Activated CD4-positive, alpha-beta T cell treated with anti-CD3 and anti-CD28 coated beads, Interleukin-2, amount 50 U/mL, for 4 hours (primary cell): ENCODE results near the gene CDYL.

ENCODE experiments used
- DNase-seq, 2 experiments: peaks; one replicate each; pipeline ENCODE4 v3.0.0-alpha.2; 2020

Gene CDYL

DNA sequence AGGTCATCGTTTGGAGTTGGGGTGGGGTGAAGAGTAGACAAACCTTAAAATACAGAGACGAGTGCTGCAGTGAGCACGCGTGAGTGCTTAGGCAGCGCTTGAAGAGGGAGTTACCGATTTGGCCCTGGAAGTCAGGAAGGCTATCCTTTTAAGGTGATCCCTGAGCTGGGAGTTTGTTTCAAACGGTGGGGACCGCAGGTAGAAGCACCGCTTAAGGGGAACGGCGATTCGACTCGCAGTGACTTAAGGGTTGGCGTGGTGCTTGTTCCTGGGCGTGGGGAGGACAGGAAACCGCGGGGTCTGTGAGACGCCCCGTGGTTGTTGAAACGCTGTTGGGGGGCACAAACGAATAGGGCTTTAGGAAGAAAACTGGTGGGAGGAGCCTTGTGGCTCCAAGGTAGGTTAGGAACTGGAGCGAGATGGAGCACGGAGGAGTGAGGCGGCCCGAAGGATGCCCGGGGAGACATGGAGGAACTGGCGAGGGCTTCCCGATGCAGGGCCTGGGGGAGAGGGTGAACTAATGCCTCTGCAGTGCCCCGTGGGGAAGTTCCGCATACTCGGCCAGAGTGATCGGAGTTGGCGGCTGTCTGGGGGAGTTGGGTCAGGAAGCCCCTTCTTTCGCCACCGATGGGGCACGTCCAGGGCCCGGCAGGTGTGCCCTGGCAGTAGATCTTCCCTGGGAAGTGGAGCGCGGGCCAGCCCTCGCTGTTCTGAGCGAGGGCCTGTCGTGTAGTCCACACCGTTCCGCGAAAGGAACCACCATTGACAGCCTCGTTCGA, 1.3 kb upstream of the CDYL start:
- no peak for DNase-seq

DNA sequence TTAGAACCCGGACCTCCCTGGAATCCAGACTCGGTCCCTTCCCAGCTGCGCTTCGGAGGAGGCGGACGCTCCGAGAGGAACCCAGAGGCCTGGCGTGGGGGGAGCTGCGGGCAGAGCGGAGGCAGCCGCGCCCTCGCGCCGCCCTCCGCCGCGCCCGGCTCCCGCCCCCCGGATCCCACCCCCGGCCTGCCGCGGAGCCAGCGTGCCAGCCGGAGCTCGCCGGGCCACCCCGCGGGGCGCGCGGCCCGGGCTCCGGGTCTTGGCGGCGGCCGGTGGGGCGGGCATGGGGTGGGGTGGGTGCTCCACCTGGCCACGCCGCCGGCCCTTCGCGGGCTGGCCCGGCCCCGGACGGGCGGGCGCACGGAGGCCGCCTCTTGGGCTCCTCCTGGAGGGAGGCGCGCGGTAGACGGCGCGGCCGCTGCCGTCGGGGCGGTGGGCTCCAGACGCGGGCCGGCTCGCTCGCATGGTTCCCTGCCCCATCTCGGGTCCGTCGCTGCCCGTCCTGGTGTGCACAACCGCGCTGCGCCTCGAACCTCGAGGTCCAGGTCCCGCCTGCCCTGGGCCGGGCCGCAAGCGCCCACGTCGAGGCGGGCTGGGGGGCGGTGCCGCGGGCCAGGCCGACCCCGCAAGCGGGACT, 592 bp upstream of the CDYL start:
- DNase-seq: peak; percentile 61 to 66

DNA sequence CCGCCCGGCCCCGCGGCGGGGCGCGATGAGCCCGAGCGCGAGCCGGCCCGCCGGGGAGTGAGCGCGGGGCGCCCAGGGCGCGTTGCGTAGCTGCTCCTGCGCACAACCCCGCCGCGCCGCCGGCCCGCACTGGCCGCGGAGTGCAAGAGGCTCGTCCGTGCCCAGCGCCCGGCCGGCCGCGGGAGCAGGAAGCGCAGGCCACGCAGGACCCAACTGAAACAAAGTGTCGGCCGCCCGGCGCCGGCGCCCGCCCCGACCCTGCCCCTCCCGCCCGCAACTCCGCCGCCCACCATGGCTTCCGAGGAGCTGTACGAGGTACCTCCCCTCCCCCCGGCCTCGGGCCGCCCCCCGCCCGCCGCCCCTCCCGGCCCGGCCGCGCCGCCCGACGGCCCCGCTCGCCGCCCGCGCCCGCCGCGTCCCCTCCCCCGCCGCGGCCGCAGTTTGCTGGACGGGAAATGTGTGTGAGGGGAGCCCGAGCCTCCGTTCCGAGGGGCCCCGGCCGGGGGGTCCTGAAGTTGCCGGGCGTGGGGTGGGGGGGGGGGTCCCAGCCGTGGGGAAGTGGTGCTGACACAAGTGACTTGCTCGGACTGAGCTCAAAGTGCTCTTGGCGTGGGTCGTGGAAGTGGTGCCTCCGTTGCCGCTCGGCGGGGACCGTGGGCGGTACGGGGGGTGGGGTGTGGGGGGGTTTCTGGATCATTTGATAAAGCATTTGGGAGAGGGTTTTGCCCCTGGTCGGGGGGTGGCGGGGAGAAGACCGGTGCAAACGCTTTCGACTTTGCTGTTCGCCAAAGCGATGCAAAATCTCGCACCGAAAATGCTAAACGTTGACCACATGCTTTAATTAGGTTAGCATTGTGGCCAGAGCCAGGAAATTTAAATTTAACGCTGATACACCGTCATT, 539 bp downstream of the CDYL start:
- DNase-seq: peak in 1 of 2 experiments; percentile 25

DNA sequence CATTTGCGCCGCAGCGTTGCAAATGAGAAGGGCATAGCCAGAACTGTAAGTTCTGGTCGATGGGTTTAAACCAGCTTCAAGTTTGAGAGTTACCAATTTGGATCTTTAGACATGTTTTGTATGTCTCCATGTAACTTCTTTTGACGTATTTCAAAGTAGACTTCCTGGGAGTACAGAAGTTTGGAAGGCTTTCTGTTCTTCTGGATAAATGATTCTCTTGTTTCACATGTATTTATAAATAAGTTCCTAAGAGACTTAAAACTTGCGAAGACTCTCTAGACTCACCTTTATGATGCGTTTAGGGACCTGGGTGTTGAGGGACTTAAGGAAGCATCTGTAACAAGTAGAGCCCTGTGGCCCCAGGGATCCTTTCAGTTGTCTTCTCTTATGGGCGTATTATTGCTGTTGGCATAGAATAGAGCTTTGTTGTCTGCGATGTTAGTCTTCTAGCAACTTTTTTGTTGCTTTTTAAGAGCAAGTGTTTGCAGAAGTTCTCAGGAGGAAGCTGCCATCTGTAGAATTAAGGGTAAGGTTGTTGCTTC, 1.3 kb downstream of the CDYL start:
- DNase-seq: no peak

DNA sequence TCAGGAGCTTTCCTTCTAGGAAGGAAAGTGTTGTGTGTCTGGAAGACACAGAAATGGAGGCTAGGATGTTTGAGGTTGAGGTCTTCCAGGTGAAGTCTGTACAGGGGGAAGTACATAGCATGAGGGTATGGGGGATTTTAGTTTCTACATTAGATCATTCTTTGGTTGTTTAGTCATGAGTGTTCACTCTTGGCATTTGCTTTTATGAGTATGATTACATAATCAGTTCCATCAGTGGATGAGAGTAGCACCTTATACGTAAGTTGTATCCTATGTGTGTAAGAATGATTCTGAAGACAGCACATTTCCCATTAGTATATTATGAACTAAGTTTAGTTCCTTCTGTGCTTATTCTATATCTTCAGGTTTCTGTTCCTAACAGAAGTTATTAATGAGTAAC, 1.9 kb downstream of the CDYL start:
- DNase-seq: no peak

DNA sequence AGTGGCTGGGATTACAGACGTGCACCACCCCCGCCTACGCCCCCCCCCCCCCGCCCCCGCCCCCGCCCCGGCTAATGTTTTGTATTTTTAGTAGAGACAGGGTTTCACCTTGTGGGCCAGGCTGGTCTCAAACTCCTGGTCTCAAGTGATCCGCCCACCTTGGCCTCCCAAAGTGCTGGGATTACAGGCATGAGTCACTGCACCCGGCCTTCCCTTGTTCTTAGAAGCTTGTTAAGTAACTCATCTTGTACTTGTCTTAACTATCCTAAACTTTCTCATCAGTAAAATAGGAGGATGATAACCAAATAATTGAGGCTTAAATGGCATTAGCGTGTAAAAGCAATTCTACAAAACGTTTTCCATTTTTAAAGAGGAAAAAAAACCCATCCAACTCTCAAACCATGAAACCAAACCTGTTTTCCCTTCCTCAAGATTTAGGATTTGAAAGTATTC, 4.2 kb downstream of the CDYL start:
- no peak for DNase-seq

DNA sequence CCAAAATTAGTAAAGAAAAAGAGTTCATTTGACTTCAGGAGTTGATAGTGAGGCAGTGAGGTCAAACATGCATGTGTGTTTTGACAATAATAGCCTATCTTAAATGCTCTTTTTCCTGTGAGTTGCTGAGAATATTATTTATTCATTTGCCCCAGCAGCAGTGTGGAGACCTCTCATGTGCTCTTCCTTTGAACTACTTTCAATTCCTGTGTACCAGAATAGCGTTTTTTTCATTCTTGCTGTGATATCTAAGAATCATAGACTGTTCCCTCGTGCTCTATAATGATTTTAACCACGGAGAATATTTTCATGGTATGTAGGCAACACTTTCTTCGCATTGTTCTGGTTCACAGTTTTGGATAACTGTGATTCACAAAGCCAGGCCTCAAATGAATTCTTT, 5.2 kb downstream of the CDYL start:
- DNase-seq: no peak

DNA sequence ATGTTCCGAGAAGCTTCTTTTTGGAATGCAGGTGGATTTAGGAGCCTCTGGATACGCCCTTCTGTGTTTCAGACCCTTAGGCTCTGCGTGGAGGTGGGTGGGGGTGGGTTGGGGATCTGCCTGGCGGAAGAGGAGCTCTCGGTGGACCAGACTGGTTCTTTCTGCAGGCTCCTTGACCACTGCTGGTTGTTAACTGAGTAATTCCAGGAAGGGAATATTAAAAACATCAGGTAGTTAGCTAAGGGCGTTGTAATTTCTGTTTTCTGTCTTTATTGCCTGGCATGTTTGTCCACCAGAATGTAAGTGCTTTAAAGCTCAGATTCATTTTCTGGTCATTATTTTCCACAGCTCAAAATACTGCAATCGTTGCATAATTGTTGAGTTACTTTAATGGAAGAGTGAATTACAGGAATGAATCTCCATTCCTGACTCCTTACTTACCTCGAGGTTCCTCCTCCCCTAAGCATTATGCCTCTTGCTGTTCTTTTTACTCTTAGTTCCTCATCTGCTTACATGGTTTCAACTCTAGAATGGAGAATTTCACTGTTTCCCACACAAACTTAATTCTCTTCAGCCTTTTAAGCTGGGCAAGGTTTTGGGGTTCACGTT, 5.9 kb downstream of the CDYL start:
- no peak for DNase-seq

DNA sequence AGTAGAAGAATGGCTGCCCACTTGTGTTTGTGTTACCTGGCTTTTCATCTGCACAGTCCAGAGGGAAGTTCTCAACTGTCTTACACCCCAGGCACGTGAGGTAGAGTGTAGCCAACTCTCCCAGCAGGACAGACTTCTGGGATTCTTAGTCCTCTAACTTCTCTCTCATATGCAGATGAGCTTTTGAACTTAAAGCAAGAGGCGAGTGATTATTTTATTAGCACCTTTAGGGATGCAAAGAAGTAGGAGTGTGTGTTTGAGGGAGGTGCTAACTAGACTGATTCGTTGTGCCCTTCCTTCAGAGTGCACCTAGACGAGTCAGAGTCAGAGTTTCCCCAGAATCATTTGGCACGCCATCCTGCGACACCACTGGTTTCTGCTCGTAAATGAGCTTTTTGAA, 10.8 kb downstream of the CDYL start:
- DNase-seq: no peak

DNA sequence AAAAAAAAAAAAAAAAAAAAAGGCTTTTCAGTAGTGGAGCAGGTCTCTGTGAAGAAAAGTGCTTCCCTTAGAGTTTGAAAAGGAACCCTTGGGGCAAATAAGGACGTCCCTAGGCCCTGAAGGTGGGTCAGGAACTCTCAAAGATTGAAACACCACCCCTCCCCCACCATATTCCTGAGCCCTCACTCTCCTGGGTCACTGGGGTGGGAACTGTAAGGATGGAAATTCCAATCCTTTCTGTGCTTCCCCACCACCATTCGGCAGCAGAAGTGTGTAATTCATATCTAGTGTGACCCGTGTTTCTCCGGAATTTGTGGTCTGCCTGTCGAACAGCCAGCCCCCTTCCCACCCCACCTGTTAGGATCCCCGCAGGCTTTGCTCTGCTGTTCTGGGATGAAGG, 12.3 kb downstream of the CDYL start:
- no peak for DNase-seq

DNA sequence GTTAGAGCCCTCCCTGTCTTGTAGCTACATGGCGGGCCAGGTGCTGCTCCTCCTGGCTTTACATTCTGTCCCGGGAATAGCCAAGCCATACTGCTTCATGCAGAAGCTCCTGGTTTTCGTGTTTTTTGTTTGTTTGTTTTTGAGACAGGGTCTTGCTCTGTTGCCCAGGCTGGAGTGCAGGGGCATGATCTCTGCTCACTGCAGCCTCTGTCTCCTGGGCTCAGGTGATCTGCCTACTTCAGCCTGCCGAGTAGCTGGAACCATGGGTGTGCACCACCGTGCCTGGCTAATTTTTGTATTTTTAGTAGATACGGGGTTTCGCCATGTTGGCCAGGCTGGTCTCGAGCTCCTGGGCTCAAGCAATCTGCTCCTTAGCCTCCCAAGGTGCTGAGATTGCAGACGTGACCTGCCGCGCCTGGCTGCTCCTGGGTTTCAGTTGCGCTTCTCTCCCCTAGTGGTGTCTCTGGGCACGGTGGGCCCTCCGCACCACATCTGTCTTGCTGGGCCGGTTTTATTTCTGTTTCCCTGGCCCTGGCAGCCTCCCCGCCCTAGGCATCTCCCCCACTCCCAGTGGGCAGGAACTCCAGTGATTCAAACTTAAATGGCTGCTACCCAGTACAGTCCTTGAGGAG, 12.9 kb downstream of the CDYL start:
- DNase-seq: no peak

DNA sequence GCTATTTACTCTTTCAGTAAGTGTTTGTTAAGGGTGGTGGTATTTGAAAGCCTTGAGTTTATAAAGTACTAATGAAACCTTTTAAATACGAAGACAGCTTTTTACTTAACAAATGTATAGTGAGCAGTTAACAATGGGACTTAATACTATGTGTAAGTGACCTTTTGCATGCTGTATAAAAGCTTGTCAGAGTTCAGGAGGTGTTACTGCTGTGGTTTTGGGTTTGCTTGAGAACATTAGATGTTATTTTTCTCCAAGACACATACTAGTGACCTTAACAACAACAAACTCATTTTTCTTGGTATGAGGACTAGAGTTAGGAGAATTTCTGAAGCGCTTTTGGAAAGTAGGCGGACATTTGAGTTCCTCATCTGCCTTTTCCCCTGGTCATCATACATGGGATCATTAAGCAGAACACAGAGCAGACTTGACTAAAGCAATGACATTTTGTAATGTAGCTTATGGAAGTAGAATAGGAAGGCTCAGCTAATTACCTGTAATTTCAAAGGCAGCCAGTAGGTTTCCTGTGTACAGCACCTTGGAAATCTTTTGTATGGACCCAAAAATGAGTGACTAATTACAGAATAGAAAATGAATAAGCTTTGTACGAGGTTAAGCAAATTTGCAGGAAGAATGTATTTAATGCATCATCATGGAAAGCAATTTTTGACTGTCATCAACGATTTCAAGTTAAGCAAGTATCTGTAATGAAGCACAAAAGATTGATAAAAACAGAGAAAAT, 14.1 kb downstream of the CDYL start:
- DNase-seq: no peak

DNA sequence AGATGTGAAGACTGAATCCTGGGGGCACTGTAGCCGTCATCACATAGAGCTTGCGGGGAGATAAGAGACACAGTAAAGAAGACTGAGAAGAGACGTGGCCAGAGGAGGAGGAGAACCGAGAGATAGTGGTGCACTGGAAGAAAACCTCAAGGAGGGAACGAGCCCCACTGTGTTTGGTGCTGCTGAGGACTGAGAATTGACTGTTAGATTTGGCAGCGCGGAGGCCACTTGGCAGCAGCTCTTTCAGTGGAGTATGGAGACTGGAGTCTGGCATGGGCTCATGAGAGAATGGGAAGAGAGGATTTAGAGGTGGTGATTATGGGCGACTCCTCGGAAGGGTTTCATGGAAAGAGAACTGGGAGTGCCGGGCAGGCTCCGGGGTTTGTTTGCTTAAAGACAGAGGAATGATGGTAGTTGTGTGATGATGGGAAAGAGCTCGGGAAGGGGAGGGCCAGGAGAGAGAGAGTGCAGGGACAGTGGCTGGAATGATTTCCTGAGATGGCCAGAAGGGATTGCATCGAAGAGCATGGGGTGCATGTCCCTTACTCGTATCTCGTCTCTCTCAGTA, 18.0 kb downstream of the CDYL start:
- no peak for DNase-seq

DNA sequence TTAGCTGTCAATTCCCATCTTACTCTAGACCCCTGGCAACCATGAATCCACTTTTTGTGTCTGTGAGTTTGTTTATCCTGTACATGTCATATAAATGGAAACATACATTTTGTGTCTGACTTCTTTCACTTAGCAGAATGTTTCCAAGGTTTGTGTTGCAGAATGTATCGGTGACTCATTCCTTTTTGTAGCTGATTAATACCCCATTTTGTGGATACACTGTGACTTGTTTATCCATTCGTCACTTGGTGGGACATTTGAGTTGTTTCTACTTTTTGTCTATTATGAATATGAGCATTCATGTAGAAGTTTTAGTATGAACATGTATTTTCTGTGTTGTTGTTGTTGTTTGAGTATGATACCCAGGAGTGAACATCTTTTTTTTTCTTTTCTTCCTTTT, 21.4 kb downstream of the CDYL start:
- DNase-seq: no peak

DNA sequence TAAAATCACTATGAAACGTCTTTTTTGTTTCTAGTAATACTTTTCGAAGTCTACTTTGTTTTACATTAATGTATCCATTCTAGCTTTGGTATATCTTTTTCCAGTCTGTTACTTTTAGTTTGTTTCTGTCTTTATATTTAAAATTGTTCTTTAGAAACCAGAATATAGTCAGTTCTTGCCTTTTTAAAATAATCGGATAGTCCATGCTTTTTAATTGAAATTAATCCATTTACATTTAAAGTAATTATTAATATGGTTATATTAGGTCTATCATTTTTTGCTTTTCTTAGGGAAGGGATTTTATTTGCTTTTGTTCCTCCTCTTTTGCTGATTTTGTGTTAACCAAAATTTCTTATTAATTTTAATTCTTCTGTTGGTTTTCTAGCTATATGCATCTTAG, 23.7 kb downstream of the CDYL start:
- no peak for DNase-seq

DNA sequence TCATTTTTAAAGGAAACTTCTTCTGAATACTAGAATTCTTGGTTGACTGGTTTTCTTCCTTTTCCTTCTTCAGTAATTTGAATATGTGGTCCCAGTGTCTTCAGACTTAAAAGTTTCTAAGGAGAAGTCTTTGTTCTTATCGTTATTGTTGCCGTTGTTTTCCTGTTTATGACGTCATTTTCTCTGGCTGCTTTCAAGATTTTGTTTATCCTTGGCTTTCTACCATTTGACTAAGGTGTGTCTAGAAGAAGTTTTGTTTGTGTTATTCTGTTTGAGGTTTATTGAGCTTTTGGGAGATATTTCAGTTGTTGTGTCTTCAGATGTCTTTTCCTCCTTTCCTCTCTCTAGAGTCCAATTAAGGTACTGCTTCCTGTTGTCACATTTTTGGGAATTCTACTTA, 24.5 kb downstream of the CDYL start:
- DNase-seq: no peak

DNA sequence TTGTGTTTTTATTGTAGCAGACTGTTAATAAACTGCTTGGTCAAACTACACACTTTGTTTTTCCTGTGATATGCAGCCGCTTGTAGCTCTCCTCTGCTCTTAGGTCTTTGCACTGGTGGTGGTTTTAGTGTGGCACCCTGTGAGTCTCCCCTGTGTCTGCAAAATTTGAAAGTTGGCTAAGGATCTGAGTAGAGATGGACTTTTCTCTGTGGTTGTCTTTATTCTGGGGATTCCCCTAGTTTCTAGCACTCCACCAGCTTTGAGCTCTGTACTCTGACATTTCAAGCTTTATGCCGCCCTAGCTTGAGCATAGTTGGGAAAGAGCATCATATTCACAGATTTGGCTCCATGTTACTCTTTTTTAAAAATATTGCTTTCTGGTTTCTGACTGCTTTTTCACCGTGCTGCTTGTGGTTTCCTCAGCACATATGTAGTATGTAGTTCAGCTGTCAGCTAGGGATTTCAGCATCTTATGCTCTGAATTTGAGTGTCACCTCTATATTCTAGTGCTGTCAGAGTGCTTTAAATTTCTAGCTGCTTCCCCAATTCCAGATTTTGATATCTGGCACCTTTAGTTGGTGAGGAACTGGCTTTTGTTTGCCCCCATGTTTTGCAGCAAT, 25.4 kb downstream of the CDYL start:
- DNase-seq: no peak

DNA sequence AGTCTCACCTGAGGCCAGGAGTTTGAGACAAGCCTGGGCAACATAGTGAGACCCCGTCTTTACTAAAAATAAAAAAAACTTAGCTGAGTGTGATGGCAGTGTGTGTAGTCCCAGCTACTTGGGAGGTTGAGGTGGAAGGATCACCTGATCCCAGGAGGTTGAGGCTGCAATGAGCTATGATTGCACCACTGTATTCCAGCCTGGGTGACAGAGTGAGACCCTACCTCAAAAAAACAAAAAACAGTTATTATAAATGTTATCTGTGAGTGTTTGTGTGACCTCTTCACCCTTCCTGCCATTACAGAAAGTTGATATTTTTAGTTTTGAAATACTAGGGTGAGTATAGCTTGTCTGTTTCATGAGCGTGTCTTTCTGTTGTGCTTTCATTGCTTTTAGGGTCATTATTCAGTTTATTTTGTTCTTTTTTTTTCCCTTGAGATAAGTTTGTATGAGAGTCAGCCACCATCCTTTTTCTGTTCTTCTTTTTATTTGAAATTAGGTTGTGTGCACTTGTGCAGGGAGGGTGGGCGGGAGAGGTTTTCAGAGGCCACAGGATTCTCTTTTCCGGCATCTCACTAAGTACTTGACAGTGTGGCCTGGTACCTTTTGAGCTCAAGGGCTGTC, 26.2 kb downstream of the CDYL start:
- DNase-seq: no peak

DNA sequence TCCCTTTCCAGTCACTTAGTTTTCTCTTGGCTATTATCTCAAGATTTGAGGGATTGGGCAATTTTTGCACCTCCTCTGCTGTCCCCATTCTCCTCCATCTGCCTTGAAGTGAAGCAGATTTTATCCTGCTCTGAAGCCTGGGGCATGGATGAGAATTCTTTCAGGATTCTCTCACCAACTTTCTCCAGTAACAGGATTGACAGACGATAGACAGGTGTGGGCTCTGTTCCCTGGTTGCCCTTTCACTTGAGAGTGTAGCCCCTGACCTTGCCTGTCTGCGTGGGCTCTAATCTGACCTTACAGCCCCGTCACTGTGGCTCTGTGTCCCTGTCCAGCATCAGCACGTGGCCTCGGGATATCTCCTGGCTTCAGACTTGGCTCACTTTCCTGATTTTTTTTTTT, 27.1 kb downstream of the CDYL start:
- no peak for DNase-seq

DNA sequence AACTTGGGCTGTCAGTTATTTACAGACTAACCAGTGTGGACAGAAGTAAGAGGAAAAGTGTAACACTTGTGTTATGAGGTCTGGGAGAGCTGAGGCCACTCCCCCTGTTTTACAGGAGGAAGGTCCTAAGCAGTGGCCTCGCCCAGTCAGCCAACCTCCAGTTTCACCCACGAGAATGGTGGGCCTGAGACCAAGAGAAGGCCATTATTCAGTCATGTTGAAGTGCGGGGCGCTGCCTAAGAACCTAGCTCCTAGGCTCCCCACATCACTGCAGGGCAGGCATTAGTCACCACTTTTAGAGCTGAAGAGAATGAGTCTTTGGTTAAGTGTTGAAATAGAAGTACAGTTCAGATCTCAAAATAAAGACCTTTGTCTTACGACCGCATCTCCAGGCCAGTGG, 27.9 kb downstream of the CDYL start:
- no peak for DNase-seq
